OCI-LY3 (cell line): ENCODE data around the gene AIF1.

Experiments used
- CTCF ChIP-seq: fragments of 200-600, 300-600 bp; sonication (generic); IDR thresholded peaks from 2 replicates; pipeline ENCODE4 v1.5.1; 2014; ENCODE audit warnings: antibody characterized with exemption, low read length, low read depth
- EZH2phosphoT487 ChIP-seq: fragments of 200-600 bp; shearing (Covaris generic); IDR thresholded peaks from 2 replicates; pipeline ENCODE4 v1.6.1; 2018; ENCODE audit warnings: antibody characterized with exemption, mixed run types, low read depth

GRCh38 chr6:31581434-31582229 lies 33.4 kb upstream of the AIF1 start:
- TF ChIP-seq CTCF (no peak), EZH2phosphoT487 (no peak)
